IMR-90 (cell line): ENCODE data around the gene FBXO33. TPM values are rescaled to one million over a fixed set of nuclear protein-coding genes. Genes with fewer than 3 reads are reported as not detected.

ENCODE experiments used
- ATAC-seq: fragments of 200-7000 bp; cut with Tn5 transposase; 2 replicates; pipeline ENCODE4 v1.9.1; 2020; ENCODE audit warnings: low read depth, mild to moderate bottlenecking, moderate library complexity
- BruUV-seq: library from RNA; stranded (reverse); fragments of 400-500 nt; replicated peaks from 2 replicates; lab custom pipeline; 2021; lab: Mats Ljungman, UMichigan
- CTCF ChIA-PET: fragments of 300-600 bp; formaldehyde crosslinking; extraction: SDS; loops from one replicate; lab custom pipeline; 2021; ENCODE audit warnings: antibody characterized with exemption; lab: Yijun Ruan, JAX
- POLR2A ChIA-PET: fragments of 300-600 bp; sonication (Branson Sonifier 250); formaldehyde crosslinking; loops from one replicate; lab custom pipeline; 2022; ENCODE audit warnings: antibody characterized with exemption; ENCODE audit not compliant: unreplicated experiment; lab: Charles Lee
- DNase-seq: peaks from one replicate; pipeline ENCODE4 v3.0.0; 2013
- H2AFZ ChIP-seq: replicated peaks from 2 replicates; pipeline ENCODE3; 2013; ENCODE audit warnings: low read length, mild to moderate bottlenecking; ENCODE audit not compliant: poor library complexity
- H2AK5ac ChIP-seq: 2 replicates; pipeline ENCODE4 v1.6.1; 2013; ENCODE audit warnings: low read depth, low read length, inconsistent platforms
- H2AK9ac ChIP-seq: replicated peaks from 2 replicates; pipeline ENCODE3; 2013; ENCODE audit warnings: mild to moderate bottlenecking, low read depth, low read length, moderate library complexity; ENCODE audit not compliant: poor library complexity
- H2BK120ac ChIP-seq: 2 replicates; pipeline ENCODE4 v1.6.1; 2013; ENCODE audit warnings: low read depth, low read length, inconsistent platforms
- H2BK15ac ChIP-seq: 3 replicates; pipeline ENCODE4 v1.6.1; 2013; ENCODE audit warnings: low read depth, low read length, inconsistent platforms
- H2BK20ac ChIP-seq: 2 replicates; pipeline ENCODE4 v1.6.1; 2013; ENCODE audit warnings: low read depth, mild to moderate bottlenecking, inconsistent platforms, low read length, moderate library complexity
- H2BK5ac ChIP-seq: 2 replicates; pipeline ENCODE4 v1.6.1; 2013; ENCODE audit warnings: mild to moderate bottlenecking, low read depth, low read length, inconsistent platforms; ENCODE audit not compliant: poor library complexity, severe bottlenecking
- H3K14ac ChIP-seq: replicated peaks from 2 replicates; pipeline ENCODE4 v1.6.1; 2013; ENCODE audit warnings: low read depth, low read length, inconsistent platforms
- H3K18ac ChIP-seq: 2 replicates; pipeline ENCODE4 v1.6.1; 2013; ENCODE audit warnings: low read depth, low read length, control low read depth
- H3K23ac ChIP-seq: 2 replicates; pipeline ENCODE4 v1.6.1; 2013; ENCODE audit warnings: low read depth, low read length, inconsistent platforms
- H3K27ac ChIP-seq: 2 replicates; pipeline ENCODE4 v1.5.1; 2013; ENCODE audit warnings: mild to moderate bottlenecking, control low read depth, low read length; ENCODE audit not compliant: insufficient read depth
- H3K27me3 ChIP-seq: 2 replicates; pipeline ENCODE4 v1.6.1; 2013; ENCODE audit warnings: low read length; ENCODE audit not compliant: control insufficient read depth, insufficient read depth
- H3K36me3 ChIP-seq: 2 replicates; pipeline ENCODE4 v1.6.1; 2013; ENCODE audit warnings: low read length, mixed read lengths; ENCODE audit not compliant: control insufficient read depth, insufficient read depth
- H3K4ac ChIP-seq: 2 replicates; pipeline ENCODE4 v1.6.1; 2013; ENCODE audit warnings: low read depth, low read length, inconsistent platforms
- H3K4me1 ChIP-seq: 2 replicates; pipeline ENCODE4 v1.6.1; 2013; ENCODE audit warnings: low read length, mixed read lengths; ENCODE audit not compliant: control insufficient read depth, insufficient read depth
- H3K4me2 ChIP-seq: 2 replicates; pipeline ENCODE4 v1.6.1; 2013; ENCODE audit warnings: low read depth, mild to moderate bottlenecking, control low read depth, low read length, moderate library complexity
- H3K4me3 ChIP-seq: 2 replicates; pipeline ENCODE4 v1.5.1; 2013; ENCODE audit warnings: low read depth, mild to moderate bottlenecking, control low read depth, low read length, moderate library complexity; ENCODE audit not compliant: insufficient read depth
- H3K56ac ChIP-seq: 2 replicates; pipeline ENCODE4 v1.6.1; 2013; ENCODE audit warnings: low read length, inconsistent platforms; ENCODE audit not compliant: insufficient read depth; ENCODE audit errors: extremely low read depth
- H3K79me1 ChIP-seq, 2 experiments: 2 replicates each; pipeline ENCODE4 v1.6.1; 2013; ENCODE audit warnings: low read length in 2 of 2, inconsistent platforms in 1 of 2, low read depth in 1 of 2
- H3K9ac ChIP-seq: 2 replicates; pipeline ENCODE4 v1.6.1; 2013; ENCODE audit warnings: low read depth, low read length, control low read depth
- H3K9me1 ChIP-seq: 2 replicates; pipeline ENCODE4 v1.6.1; 2013; ENCODE audit warnings: low read length, inconsistent platforms; ENCODE audit not compliant: insufficient read depth
- H3K9me3 ChIP-seq: 2 replicates; pipeline ENCODE4 v1.6.1; 2013; ENCODE audit warnings: low read length; ENCODE audit not compliant: control insufficient read depth, insufficient read depth
- H4K20me1 ChIP-seq: 2 replicates; pipeline ENCODE4 v1.6.1; 2013; ENCODE audit warnings: low read length, inconsistent platforms; ENCODE audit not compliant: insufficient read depth
- H4K5ac ChIP-seq: 2 replicates; pipeline ENCODE4 v1.6.1; 2013; ENCODE audit warnings: mild to moderate bottlenecking, low read depth, low read length, control low read depth
- H4K8ac ChIP-seq, 2 experiments: 2 replicates each; pipeline ENCODE4 v1.6.1; 2013; ENCODE audit warnings: low read depth in 2 of 2, low read length in 2 of 2, control low read depth in 1 of 2, inconsistent platforms in 1 of 2
- H4K91ac ChIP-seq: 2 replicates; pipeline ENCODE4 v1.6.1; 2013; ENCODE audit warnings: low read depth, low read length, inconsistent platforms; ENCODE audit not compliant: insufficient read depth
- NFE2L2 ChIP-seq: fragments of 150-350 bp; IDR thresholded peaks from 2 replicates; pipeline ENCODE4 v1.6.1; 2016; ENCODE audit warnings: low read depth, mild to moderate bottlenecking, low read length
- WGBS, 2 experiments: methylation state at CpG; one replicate each; pipeline versions ENCODE4 v1.1.5 to v1.1.7; 2013; ENCODE audit warnings: missing lambda C conversion rate in 2 of 2; ENCODE audit not compliant: insufficient read length in 1 of 2; ENCODE audit errors: extremely low coverage in 2 of 2; 5-methylcytosine and 5-hydroxymethylcytosine counted together
- dilution Hi-C: fragments of 300-500 bp; cut with HindIII; formaldehyde crosslinking; loops from one replicate; pipeline ENCODE4 v1.14.3; 2018; ENCODE audit warnings: low sequenced_read_pairs; ENCODE audit not compliant: unreplicated experiment
- in situ Hi-C: fragments of 300-500 bp; cut with MboI; formaldehyde crosslinking; loops from 3 replicates; pipeline ENCODE4 v1.14.3; 2019; ENCODE audit warnings: low sequenced_read_pairs, inconsistent platforms, mixed read lengths
- intact Hi-C: fragments of 100-400 bp; cut with micrococcal nuclease; formaldehyde crosslinking; loops from 2 replicates; pipeline ENCODE4 v1.10.0; 2022
- polyA plus RNA-seq, 3 experiments: library from polyadenylated mRNA; depleted of rRNA; stranded (reverse); fragments of >200 nt; gene quantifications; 2 replicates each; pipeline ENCODE4 v1.2.3, GENCODE V29; 2012; ENCODE audit warnings: low replicate concordance in 1 of 3
- total RNA-seq: library from RNA; depleted of rRNA; stranded (reverse); fragments of >200 nt; gene quantifications from 2 replicates; pipeline ENCODE4 v1.2.3, GENCODE V29; 2012

FBXO33 gene
- total and polyA plus RNA-seq, 2 of the 4 experiments (the other 2 are of a cell fraction), result 7.6 to 10.0 TPM

GRCh38 chr14:39434401-39434800 lies 2.2 kb upstream of the FBXO33 start:
- H3K4me2 ChIP-seq, result no peak overlapping the region
- no TSS peak for BruUV-seq
- H3K9me3 ChIP-seq, result no peaks in the 10 kb centered on the region
- no peak overlapping the region for H4K91ac ChIP-seq
- H3K79me1 ChIP-seq, result peaks cover 10 to 18% of the 10 kb centered on the region in 2 experiments
- H3K4ac ChIP-seq, result no peak overlapping the region
- H3K18ac ChIP-seq, result no peak overlapping the region
- H3K4me1 ChIP-seq, result 0 out of 2 replicates have a peak, but pooled peaks cover 2% of the 10 kb centered on the region
- no peak for TF ChIP-seq NFE2L2
- no peak overlapping the region for H3K56ac ChIP-seq
- ATAC-seq, result no peak
- H4K20me1 ChIP-seq, result peaks cover 18% of the 10 kb centered on the region; the same call in 1 of the 2 replicates
- intact Hi-C loops (loop anchor here (5.0 kb wide), 2 partner anchors 167 to 262 kb away; partner anchors contain the start of gene TRAPPC6B), in situ Hi-C loops (no loop called here), dilution Hi-C loops (no loop called here)
- H3K36me3 ChIP-seq, result no peaks in the 10 kb centered on the region
- DNase-seq, result peak; percentile 8
- H2BK15ac ChIP-seq, result no peak overlapping the region
- no peak overlapping the region for H3K9ac ChIP-seq
- CTCF ChIA-PET, result no interaction called here
- H2BK120ac ChIP-seq, result no peak overlapping the region
- no peaks in the 10 kb centered on the region for H3K27me3 ChIP-seq
- no peaks in the 10 kb centered on the region for H3K9me1 ChIP-seq
- no peak overlapping the region for H3K4me3 ChIP-seq
- no peak overlapping the region for H3K14ac ChIP-seq
- no peak overlapping the region for H2AK5ac ChIP-seq
- no peak overlapping the region for H2BK20ac ChIP-seq
- no peak overlapping the region for H4K5ac ChIP-seq
- WGBS, 2 experiments, result no CpG with 5 or more reads among the region's 2 CpGs
- H2AK9ac ChIP-seq, result no peak overlapping the region
- H4K8ac ChIP-seq, result no peak overlapping the region
- POLR2A ChIA-PET, result no interaction called here
- H2AFZ ChIP-seq, result no peak overlapping the region
- H3K27ac ChIP-seq, result no peak overlapping the region
- H2BK5ac ChIP-seq, result no peak overlapping the region
- no peak overlapping the region for H3K23ac ChIP-seq
